OCI-M2 (cell line): ENCODE measurements around the gene SLC25A22.

Experiments
- DNase-seq: peaks from one replicate; lab custom pipeline; 2025; ENCODE audit not compliant: unreplicated experiment; lab: John Stamatoyannopoulos, UW

Gene SLC25A22

DNA sequence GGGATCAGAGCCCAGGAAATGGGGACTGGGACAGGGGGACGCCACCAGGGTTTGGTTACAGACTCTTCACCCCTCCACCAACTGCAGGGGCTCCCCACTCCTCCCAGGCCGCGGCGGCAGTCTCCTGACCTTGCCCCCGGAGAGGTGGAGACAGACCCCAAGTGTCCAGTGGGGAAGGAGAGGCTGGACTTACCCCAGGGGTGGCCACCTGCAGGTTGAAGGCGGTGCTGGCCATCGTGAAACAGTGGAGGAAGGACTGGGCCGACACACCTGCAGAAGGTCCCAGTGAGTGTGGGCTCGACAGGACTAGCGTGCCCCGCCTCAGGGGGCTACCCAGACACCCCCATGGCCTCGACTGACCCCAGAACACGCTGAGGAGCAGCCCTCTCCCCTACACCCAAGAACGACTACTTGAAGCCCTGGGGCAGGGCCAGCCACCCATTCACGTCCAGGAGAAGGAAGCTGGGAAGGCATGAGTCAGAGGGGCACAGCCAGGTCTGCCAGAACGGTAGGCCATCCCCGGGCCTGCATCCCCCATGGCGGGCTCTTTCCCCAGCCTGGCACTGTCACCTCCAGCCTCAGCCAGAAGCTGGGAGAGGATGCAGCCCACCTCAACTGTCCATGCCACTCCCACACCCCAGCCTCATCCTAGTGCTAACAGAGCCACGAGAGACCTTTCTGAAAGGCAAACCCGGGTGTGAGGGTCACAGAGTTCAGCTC lies 23.0 kb downstream of the SLC25A22 start:
- no peak for DNase-seq

DNA sequence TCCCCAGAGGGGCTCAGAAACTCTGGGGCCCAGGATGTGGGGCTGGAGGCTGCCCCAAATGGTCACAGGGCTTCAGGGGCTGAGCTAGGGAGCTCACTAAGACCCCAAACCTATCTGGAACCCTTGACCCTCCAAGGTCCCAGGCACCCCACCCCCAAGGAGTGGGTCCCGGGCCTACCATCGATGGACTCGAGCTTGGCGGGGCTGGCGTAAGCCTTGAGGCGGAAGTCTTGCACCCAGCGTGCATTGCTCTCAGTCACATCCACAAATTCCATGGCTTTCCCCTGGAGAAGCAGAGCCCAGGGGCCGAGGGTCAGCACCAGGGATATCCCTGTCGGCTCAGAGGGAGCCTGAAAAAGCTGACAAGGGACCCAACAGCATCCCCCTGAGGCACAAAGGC lies 24.3 kb downstream of the SLC25A22 start:
- DNase-seq: no peak

GRCh38 chr11:773425-773824 lies 24.7 kb downstream of the SLC25A22 start:
- DNase-seq: no peak

- no peak for DNase-seq
Observed at GRCh38 chr11:772429-773390, 25.4 kb downstream of the SLC25A22 start.

DNA sequence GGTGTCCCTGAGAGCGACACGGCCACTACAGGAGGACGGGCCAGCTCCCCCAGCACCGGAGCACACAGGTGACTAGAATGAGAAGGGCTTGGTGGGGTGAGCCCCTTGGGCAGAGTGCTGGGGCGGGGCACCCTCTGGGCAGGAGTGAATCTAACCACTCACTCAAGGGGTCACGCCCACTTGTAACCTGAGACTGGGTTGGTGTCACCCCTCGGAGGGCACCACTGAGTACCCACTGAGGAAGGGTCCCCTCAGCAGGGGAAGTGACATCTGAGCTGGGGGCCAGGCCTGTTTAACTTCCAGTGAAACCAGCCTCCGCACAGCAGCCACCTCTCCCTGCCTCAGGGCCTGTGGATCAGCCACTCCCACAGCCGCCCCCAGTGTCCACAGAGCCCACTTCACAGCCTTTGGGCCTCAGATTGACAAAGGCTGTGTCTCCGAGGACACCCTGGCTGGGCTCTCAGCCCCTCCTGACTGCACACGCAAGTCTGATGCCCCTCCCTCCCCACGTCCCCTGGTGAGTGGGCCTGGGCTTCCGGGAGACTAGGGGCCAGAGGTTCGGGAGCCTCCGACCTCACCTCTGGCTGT lies 26.4 kb downstream of the SLC25A22 start:
- DNase-seq: no peak

DNA sequence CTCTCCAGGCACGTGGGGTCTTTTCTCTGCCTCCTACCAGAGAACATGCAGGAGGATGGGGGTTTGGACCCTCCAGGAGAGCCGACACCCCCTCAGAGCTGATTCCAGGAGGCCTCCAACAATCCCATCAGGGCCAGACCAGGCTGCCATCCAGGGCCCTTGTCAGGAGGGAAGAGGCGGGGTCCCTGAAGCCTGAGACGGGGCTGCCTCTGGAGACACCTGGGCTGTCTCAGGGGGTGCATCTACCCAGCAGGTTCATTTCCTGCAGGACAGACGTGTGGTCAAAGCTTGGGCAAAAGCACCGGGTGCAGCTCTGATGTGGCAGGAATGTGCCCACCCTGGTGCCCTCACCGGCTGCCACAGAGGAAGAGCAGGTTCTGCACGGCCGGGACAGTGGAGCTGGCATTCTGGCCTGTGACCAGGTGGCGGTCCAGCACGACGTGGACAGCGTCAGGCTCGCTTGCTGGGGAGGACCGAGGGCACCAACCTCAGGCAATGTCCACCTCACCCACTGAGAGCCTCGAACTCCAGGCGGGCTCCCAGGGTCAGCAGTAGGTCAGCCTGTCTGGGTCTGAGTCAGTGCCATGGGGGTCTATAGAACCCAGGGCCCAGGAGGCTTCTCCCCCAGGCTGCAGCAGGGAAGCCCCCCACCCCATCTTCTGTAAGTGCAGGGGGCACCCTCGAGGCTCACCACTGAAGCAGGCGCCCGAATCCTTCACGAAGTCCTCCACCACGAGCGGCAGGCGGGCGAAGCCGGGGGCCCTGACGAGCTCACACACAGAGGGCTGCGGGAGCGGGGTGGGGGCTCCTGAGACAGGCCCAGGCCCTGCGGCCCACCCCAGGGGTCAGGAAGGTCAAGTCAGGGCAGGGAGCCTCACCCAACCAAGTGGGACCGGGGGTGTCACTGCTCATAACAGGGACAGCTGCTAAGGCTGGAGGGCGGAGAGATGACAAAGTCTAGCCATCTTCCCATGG lies 27.2 kb downstream of the SLC25A22 start:
- DNase-seq: no peak

- no peak for DNase-seq
Observed at GRCh38 chr11:769887-770641, 28.0 kb downstream of the SLC25A22 start.

DNA sequence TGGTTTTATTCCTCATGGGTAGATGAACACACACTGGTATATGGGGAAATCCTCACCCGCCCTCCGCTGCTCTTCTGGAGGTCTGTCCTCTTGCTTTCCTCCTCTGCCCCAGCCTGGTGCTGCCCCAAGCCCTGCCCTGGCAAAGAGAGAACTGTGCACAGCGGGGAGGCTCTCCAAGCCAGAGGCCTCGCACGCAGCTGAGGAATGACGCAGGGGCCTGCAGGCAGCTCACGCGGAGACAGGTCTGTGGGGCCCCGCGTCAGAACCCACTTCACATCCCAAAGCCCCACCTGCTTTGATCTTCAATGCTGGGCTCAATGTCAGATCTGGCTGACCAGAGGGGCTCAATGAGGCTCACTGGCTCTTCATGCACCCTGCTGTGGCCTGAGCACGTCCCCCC lies 30.8 kb downstream of the SLC25A22 start:
- no peak for DNase-seq

- no peak for DNase-seq
Observed at GRCh38 chr11:766936-767210, 31.2 kb downstream of the SLC25A22 start.

GRCh38 chr11:766106-766935 lies 31.8 kb downstream of the SLC25A22 start:
- no peak for DNase-seq

- no peak for DNase-seq
Observed at GRCh38 chr11:765802-766091, 32.3 kb downstream of the SLC25A22 start.

DNA sequence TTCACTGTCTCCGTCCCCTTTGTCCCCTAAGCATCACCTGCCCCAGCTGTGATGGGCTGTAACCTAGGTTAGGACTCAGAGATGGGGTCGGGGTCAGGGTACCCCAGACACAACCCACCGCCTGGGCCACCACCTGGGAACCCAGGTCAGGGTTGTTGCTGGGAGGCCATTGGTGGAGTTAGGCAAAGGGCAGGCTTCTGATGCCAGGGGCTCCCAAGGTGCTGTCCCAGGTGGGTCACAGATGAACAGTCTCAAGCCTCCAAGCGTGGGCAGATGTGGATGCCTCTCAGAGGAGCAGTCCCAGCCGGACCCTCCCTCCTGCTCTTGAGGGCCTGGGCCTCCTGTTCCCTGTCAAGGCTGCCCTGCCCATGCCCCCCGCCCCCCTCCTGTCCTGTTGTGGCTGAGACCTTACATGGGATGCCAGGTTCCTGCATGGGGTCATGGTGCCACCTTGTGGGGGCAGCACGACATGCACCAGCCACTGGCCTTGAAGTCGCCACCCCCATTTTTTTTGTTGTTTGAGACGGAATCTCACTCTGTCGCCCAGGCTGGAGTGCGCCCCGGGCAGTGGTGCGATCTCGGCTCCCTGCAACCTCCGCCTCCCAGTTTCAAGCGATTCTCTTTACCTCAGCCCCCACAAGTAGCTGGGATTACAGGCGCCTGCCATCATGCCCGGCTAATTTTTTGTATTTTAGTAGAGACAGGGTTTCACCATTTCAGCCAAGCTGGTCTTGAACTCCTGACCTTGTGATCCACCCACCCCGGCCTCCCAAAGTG lies 32.9 kb downstream of the SLC25A22 start:
- no peak for DNase-seq

DNA sequence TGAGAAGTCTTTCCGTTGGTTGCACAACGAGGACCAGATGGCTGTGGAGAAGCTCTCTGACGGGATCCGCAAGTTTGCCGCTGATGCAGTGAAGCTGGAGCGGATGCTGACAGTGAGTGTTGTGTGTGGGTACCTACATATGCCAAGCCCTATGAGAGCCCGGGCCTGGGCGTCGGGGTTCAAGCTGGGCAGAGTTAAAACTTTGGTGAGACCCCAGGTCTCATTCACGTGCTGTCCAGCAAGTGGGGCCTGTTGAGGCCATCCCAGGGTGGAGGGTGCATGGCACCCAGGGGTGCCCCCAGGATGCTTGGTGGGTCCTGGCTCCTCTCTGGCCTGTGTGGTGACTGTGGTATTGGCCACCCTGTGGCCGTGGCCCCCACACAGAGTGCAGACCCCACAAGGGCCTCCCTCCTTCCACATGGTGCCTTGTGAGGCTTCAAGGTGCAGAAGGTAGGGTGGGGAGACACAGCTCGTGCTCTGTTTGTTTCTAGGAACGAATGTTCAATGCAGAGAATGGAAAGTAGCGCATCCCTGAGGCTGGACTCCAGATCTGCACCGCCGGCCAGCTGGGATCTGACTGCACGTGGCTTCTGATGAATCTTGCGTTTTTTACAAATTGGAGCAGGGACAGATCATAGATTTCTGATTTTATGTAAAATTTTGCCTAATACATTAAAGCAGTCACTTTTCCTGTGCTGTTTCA lies 33.6 kb downstream of the SLC25A22 start:
- DNase-seq: no peak

GRCh38 chr11:763549-764321 lies 34.3 kb downstream of the SLC25A22 start:
- DNase-seq: no peak

DNA sequence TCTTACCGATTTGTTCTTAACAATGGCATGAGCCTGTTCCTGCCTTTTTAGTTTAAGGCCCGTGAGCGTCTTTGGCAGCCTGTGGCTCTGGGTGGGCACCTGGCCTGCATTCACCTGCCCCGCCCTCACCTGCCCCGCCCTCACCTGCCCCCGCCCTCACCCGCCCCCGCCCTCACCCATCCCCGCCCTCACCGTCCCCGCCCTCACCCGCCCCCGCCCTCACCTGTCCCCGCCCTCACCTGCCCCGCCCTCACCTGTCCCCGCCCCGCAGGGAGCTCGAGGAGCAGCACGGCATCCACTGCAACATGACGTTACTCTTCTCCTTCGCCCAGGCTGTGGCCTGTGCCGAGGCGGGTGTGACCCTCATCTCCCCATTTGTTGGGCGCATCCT lies 35.0 kb downstream of the SLC25A22 start:
- DNase-seq: no peak

DNA sequence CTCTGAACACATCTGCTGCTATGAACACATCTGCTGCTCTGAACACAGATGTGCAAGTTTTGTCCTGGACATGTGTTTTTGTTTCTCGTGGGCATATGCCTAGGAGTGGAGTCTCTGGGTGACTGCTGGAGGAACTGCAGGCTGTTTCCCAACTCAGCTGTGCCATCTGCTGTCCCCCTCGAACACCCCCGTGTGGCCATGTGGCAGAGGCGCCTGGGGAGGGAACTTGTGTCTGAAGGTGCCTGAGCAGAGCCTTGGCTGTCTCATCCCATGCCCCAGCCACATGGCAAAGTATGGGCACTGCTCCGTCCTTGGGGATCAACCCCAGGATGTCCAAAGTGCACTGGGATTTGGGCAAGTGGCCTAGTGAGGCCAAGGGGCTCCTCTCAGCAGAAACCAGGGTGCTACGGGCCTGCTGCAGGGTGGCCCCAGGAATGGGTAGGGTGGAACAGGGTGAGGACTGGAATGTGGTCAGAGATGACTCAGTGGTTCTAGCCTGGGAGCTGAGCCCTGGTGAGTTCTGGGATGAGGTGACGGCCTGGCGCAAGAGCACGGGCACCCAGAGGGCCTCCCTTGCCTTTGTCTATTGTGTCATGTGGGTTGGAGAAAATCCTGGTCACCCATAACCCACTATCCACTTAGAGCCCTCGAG lies 35.5 kb downstream of the SLC25A22 start:
- DNase-seq: no peak

DNA sequence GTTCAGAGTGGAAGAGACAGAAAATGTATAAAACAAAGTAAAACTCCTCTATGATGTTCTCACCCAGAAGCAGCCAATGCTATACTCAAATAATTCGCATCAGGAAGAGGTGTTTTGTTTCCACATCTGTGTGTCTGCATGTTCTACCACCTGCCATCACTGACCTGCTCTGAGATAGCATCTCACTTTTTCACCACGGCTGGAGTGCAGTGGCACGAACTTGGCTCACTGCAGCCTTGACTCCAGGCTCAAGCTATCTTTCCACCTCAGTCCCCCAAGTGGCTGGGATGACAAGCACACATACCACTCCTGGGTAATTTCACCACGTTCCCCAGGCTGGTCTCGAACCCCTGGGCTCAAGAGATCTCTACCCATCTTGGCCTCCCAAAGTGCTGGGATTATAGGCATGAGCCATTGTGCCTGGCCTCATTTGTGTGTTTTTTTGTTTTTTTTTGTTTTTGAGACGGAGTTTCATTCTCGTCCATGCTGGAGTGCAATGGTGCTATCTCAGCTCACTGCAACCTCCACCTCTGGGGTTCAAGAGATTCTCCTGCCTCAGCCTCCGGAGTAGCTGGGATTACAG lies 36.5 kb downstream of the SLC25A22 start:
- no peak for DNase-seq
